ENCODE data around the gene MAGED2.
"Not testable (repeated sequence)": the region's sequence is repeated elsewhere in the genome, so short reads cannot be mapped to it uniquely, and the experiment has no call there.

Gene MAGED2

GRCh38 chrX:54807524-54808108 lies at the start of gene MAGED2:
TSS of gene MAGED2 (plus strand) at chrX:54807745. CDS start at chrX:54809332, 1,587 bp downstream.
- DNase-seq, result peak; percentile 58

- DNase-seq, result no peak
These were observed 49.2 kb upstream of the MAGED2 start for GRCh38 chrX:54758114-54759055.

DNA sequence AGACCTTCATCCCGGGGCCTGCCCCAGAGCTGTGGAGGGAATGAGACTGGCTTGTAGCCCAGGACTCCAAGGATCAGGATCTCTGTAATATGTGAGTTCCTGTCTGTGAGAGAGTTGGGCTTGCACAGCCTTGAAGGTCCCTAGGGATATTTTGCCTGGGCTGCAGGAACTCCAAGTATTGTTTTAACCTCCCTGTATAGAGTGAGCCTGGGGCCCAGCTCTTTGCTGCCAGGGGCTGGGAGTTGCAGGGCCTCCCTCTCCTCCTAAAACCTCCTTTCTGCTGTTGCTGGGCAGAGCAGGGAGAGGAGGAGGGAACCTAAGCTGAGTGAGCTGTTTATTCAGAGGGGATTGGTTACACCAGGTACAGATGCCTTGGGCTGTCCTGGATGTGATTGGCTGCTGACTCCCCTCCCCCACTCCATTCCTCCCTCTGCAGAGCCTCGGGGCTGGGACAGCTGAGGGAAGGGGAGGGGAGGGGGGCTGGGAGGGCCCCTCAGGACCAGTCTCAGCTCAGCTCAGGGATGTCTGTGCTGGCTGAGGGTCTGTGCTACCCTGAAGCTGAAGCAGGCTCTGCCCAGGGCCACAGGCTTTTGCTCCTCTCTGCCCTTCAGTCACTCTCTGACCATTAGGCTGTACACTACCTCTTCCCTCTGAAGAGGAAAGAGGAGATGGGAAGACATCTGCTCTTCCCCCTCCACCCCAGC lies 33.0 kb upstream of the MAGED2 start:
- DNase-seq, result not testable (repeated sequence)

- DNase-seq, result no peak
These were observed 31.5 kb upstream of the MAGED2 start for GRCh38 chrX:54776061-54776460.

DNA sequence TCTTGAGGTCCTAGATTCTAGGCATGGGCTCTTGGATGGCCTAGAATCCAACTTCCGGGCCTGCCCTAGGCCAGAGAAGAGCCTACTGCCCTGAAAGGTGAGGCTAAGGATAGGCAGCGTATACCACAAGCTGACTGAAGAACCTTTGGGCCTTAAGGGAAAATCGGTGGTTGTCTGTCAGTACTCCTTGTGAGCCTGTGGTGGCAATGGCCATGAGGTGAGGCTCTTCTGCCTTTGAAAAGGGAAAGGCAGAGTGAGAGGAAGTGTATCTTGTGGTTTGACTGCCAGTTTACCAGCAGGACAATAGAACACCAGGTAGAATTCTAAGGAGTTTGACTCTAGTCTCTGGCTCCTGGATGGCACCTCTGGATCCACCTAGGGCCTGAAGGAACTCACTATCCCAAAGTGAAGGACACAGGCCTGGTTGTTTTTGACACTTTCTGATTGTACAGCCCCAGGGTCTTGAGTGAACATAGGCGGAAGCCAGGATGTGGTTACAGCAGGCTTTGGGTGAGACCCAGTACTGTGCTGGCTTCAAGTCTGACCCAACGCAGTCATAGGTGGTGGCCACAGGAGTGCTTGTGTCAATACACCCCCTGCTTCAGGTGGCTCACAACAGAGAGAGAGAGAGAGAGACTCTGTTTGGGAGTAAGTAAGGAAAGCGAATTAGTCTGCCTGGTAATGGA lies 30.4 kb upstream of the MAGED2 start:
- peak; percentile 0 for DNase-seq

GRCh38 chrX:54785901-54786300 lies 21.6 kb upstream of the MAGED2 start:
- peak; percentile 4 for DNase-seq

DNA sequence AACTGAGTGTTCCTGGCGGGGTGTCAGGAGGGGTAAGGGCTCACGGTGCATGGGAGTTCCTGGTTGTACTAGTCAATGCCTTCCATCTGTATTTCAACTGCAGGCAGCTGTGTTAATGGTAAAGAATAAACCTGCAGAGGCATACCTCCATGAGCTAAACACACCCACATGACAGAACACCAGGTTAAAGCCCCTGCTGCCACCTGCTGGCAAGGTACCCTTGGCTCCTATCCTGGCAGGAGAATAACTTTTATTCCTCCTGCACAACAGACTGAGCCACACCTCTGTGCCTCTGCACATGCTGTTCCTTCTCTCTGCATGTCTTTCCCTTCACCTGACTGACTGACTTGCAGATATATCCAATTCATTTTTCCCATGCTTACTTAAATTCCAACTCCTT lies 20.6 kb upstream of the MAGED2 start:
- DNase-seq, result peak; percentile 45

GRCh38 chrX:54788446-54788845 lies 19.1 kb upstream of the MAGED2 start:
- no peak for DNase-seq

DNA sequence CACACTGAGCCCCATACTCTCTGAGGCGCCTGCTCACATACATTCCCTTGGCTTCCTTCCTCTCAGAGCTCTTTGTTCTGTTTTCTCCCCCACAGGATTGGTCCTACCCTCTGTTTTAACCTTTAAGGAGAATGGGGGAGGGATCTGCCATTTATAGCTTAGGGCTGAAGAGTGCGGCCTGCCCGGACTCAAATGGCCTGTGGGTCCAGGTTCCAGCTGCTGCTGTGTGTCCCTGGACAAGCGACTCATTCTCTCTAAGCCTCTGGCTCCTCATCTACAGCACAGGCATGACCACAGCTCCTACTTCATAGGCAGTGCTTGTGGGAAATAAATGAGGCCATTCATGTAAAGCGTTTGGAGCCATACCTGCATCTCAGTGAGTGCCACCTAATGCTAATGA lies 18.1 kb upstream of the MAGED2 start:
- DNase-seq, result not testable (repeated sequence)

DNA sequence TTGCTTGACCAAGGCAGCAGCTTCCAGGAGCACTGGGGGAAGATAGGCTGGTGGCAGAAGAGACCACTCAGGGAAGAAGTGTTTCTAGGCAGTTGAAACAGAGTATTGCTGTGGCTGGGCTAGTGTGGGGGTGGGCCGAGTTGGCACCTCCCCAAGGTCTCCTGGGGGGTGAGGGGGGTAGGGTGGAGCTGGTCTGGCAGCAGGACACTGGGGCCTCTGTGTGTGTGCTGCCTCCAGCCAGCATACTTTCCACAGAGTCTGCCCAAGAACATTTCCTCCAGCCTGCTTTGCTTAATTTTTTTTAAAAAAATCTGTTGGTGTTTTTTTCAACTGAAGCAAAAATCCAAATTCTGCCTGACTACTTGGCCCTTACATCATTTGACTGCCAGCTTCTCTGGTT lies 13.5 kb upstream of the MAGED2 start:
- no peak for DNase-seq

DNA sequence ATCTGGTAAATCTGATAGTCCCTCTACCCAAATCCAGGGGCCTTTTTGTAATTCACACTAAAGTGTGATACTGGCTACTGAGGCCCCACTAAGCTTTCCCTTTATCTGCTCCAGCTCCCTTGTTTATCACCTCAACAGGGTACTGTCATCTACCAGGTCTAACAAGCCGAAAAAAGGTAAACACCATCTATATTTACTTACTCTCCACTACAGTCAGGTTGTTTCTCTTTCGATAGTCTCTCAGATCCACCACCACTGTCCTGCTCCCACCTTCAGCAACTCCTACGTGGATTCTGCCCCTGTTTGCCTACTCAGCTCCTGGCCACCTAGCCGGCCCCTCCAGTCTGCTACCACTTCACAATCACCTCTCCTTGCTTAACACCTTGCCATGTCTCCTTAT lies 12.8 kb upstream of the MAGED2 start:
- DNase-seq, result no peak

- no peak for DNase-seq
These were observed 9.4 kb upstream of the MAGED2 start, which contains the start of gene ITIH6 for GRCh38 chrX:54798137-54798536. TSS of gene ITIH6 (minus strand) at chrX:54798255. CDS start at chrX:54798210, 45 bp downstream.

GRCh38 chrX:54799046-54799445 lies 8.5 kb upstream of the MAGED2 start:
- DNase-seq, result no peak

DNA sequence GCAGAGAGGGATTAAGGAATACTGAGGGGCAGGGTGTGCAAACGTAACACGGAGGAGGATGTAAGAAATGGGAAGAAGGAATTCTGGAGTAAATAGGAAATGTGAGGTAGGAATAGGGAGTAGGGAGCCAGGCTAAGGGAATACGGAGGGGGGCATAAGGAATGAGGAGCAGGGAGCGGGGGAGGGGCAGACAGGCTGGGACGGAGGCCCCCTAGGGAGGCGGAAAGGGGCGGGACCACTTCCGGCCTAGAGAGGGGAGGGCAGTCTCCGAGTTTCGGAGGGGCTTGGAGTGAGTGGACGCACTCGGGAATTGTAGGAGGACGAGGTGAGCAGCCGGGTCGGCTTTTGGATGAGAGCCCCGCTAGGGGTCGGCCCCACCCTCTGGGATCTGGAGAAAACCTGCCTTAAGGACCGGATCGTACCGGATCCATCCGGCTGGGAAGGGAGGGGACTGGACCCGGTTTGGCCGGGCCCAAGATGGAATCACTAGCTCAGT lies 612 bp downstream of the MAGED2 start:
- peak; percentile 44 for DNase-seq

DNA sequence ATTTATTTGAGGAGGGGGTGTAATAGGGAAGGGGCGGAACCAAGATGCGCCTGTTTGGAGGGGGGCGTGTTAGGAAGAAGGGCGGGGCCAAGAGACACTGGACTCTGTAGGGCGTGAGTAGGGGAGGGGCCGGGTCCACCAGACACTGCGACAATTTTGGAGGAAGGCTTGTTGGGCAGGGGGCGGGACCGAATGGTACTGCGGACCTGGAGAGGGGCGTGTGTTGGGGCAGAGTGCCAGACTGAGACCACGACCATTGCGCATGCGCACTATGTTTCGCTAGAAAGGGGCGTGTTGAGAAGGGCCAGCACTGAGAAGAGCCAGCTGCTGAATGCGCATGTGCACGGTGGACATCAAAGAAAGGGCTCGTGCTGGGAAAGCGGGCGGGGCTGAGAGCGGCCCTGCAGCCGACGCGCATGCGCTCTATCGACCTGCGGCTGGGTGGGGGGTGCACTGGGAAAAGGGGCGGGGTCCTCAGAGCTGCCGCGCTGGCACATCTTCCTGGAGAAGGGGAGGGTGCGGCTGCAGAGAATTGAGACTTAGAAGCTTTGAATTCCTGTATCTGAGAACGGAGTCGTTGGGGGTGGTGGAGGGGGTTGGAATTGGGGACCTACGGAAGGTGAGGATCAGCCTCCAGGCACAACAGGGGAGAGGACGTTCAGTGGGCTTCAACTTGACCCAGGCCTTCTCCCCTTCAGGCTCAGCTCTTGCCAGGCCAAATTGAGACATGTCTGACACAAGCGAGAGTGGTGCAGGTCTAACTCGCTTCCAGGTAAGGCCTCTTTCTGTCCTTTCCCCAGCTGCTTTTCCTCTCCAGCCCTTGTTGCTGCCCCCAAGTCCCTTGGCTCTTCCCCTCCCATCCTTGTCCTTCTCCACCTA lies 1.3 kb downstream of the MAGED2 start:
- DNase-seq, result peak; percentile 94

GRCh38 chrX:54810532-54810931 lies 3.0 kb downstream of the MAGED2 start:
- DNase-seq, result no peak

DNA sequence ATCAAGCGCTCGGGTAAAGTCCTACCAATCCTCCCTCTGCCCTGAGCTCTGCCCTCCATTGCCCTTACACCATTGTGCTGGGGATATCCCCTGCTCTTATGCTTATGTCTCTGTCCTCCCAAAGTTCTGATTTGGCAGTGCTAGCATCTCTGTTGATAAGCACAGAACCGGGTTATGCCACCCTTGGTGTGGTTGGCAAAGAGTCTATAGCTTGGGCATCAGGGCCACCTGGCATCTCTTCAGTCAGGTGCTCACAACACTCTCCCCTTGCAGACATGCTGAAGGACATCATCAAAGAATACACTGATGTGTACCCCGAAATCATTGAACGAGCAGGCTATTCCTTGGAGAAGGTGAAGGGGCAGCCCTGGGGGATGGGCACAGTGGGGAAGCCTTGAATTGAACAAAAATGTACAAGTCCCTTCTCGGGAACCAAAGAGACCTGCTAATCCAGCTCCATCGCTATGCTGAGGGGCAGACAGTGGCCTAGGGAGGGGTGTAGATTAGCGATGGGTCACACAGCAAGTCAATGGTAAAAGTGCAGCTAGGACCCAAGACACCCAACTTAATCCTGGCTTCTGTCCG lies 3.8 kb downstream of the MAGED2 start:
- DNase-seq, result no peak

GRCh38 chrX:54812306-54812705 lies 4.8 kb downstream of the MAGED2 start:
- DNase-seq, result no peak

GRCh38 chrX:54817220-54817820 lies 9.8 kb downstream of the MAGED2 start:
- no peak for DNase-seq

DNA sequence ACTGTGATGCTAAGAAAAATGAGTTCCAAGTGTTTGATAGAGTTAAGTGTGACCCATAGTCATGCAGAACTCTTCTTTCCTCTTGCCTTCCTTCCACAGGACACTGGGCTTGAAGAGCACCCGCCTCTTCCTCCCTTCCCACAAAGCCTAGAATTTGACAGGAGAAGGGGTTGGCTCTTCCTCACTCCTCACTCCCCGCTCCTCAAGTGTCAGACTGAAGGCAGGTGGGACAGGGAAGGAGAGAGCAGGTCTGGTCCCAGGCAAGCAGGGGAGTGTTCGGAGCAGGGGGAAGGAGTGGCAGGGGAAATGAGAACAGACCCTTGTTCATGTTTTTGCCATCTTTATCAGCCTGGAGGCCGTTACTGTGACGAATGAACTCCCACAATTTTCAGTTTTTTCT lies 10.7 kb downstream of the MAGED2 start:
- no peak for DNase-seq

DNA sequence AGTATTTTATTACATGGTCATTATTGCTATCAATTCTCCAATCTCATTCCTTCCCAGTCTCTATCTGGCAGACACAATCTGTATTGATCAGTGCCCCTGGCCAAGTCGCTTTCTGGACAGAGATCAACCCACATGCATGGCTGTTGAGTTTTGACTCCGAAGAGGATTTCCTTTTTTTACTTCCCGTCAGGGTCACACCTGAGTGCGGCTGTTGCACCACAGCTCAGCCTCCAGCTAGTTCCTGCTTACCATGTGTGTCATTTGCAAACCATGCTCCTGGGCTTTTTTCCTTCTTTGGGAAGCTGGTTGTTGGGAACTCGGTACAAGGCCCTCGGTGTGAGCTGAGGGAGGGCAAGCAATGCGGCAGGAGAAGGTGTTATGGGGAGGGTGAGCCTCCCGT lies 11.7 kb downstream of the MAGED2 start:
- no peak for DNase-seq

Measured in CD4-positive, alpha-beta T cell treated with Interleukin-21 for 1 hour (primary cell).